NCI-H2171 treated with DMSO at 0.1 percent for 48 hours (cell line): Measurements from ENCODE around the gene MRPL36.
"Not testable (repeated sequence)": the region's sequence is repeated elsewhere in the genome, so short reads cannot be mapped to it uniquely, and the experiment has no call there.

Experiments
- DNase-seq: peaks from one replicate; lab custom pipeline; 2025; lab: John Stamatoyannopoulos, UW

The MRPL36 gene

GRCh38 chr5:1815071-1815786, 15.6 kb upstream of the MRPL36 start:
- no peak for DNase-seq

GRCh38 chr5:1814183-1815020, 14.8 kb upstream of the MRPL36 start:
- no peak for DNase-seq

DNA sequence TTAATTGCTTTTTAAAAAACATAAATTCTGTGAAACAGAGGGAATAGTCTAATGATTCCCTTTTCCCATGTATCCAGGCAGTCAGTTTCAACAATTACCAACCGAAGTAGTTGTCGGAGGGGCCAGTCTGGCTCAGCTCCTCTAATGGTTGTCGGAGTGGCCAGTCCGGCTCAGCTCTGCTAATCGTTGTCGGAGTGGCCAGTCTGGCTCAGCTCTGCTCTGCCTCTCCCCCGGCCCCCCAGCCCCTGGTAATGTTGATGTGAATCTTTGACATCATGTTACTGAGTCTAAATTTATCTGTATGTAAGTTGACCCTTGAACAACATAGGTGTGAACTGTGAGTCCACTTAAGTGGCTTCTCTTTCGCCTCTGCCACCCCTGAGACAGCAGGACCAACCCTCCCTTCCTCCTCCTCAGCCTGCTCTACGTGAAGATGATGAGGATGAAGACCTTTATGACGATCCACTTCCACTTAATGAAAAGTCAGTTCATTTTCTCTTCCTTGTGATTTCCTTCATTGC, 11.0 kb upstream of the MRPL36 start:
- no peak for DNase-seq

- DNase-seq = no peak
Measured at GRCh38 chr5:1809416-1810035, 9.9 kb upstream of the MRPL36 start.

DNA sequence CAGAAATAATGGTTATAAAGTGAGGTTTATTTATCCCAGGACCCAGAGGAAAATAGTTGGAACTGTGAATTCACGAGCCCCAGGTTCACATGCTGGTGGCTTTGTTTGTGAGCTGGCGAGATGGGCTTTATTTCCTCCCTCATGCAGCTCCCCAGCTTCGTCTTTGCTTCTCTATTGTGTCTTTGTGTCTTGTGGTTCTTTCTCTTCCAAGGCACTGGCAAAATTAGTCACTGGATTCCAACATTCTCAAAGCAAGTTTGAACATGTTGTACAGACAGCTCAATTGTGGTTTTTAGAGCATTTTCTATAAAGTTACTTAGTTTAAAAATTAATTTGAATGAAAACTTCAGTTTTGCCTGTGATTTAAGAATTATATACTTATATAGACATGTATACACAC, 8.8 kb upstream of the MRPL36 start:
- DNase-seq = no peak

- DNase-seq = no peak
Measured at GRCh38 chr5:1807451-1808185, 8.0 kb upstream of the MRPL36 start.

DNA sequence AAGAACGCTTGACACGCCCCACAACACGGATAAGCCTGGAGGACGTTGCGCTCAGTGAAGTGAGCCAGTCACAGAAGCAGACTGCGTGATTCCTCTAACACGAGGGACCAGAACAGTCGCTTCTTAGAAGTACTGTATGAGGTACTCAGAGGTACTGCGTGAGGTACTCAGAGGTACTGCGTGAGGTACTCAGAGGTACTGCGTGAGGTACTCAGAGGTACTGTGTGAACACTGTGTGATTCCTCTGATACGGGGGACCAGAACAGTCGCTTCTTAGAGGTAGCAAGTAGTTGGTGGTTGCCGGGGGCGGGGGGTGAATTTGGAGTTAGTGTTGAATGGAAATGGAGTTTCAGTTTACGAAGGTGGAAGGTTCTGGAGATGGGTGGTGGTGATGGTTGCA, 7.3 kb upstream of the MRPL36 start:
- DNase-seq = no peak

DNA sequence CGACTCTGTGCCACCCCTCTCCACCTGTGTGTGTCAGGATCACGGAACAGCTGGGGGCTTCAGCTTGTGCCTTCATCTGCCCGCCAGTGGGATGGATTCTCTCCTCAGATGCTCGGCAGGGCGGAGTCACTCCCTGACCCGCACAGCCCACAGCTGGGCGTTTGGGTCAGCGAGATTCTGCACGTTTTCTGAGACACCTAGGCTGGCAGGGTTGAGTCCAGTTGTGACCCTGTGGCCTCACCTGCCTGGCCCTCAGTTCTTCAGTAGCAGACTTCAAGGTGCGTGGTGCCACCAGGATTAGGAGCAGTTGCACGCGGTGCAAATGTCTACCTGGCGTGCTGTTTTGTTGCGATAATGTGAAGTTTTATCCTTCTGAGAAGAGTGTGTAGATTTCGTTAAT, 6.6 kb upstream of the MRPL36 start:
- no peak for DNase-seq

GRCh38 chr5:1805736-1806135, 6.1 kb upstream of the MRPL36 start:
- DNase-seq = no peak

DNA sequence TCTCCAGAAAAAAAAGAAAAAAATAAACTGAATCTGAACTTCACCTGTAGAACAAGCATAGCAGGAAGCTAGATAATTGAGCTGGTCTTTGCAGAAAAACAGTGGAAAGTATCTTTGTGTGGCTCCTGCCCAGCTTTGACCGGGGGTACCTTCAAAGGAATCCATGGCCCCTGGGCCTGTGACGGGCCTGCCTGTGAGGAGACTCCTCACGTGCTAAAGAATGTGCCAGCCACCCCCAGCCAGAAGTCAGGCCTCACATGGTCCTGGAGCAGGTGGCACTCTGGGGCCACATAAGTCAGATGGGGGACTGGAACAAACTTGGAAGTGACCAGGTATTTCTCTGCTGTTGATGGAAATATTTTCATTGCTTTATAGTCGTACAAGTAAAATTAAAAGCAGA, 5.7 kb upstream of the MRPL36 start:
- DNase-seq = no peak

- no peak for DNase-seq
Measured at GRCh38 chr5:1804001-1804690, 4.5 kb upstream of the MRPL36 start.

- DNase-seq = no peak
Measured at GRCh38 chr5:1803192-1803591, 3.6 kb upstream of the MRPL36 start.

DNA sequence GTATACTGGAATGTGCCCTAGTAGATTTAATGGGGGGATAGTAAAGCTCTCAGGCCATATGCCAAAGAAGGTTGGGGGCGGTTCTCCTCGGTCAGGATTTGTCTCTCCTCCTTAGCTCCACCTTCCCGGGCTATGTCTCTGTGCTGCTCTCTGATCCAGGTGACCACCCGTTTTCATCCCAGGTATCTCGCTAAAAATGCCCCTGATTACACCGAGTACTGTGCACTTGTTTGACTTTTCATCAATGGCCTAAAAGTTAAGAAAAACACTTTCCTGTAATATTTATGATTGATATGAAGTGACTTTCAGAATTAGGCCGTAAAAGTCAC, 2.3 kb upstream of the MRPL36 start:
- DNase-seq = peak; percentile 47

DNA sequence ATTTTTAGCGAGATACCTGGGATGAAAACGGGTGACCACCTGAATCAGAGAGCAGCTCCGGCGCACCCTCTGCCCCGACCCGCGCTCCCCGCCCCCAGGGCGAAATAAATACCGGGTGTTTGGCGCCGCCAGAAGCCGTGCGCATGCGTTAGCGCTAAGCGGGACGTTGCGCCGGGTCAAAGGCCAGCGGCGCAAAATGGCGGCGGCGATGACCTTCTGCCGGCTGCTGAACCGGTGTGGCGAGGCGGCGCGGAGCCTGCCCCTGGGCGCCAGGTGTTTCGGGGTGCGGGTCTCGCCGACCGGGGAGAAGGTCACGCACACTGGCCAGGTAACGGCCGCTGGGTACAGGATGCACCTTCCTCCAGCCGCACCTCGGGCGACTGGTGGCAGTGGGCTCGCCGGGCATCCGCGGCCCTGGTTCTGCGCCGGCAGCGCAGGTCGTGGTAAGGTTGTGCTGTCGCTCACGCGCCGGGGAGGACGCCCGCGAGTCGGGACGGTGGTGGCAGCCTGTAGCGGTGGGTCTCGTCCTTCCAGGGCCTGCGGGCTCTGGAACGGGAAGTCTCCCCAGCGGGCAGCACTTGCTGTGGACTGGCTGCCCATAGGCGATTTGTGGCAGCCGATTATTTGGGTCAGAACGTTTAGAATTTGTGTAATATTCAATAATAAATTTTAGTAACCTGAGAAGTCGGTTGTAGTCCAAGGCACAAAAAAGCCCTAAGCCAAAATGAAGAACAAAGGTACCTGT, 1.8 kb upstream of the MRPL36 start, which contains the start of gene NDUFS6:
TSS of gene NDUFS6 (plus strand) at position 186 of the 745 bp plus-strand sequence. CDS start at position 197, 11 bp downstream.
- peak; percentile 79 for DNase-seq

GRCh38 chr5:1800472-1801221, 1.0 kb upstream of the MRPL36 start:
- DNase-seq = peak; percentile 79

GRCh38 chr5:1799110-1799601, 481 bp downstream of the MRPL36 start:
- peak; percentile 12 for DNase-seq

DNA sequence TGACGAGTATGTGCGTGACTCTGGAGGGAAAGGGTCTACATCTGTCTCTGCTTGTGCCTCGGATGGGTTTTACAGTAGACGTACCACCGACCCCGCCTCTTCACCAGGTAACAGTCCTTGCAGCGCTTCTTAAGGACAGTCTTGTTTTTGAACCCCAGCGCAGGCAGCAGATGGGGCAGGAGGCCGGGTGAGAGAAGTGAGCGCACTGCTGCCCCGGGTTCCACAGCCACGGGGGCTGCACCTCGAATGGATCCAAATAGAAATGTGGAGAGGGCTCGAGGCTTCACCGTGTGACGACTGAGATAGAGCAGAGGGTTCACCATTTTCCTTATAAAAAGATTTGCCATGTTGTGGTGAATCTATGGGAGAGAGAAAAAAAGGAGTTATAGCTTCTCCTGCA, 1.0 kb downstream of the MRPL36 start:
- DNase-seq = not testable (repeated sequence)

- DNase-seq = no peak
Measured at GRCh38 chr5:1797855-1798254, 1.8 kb downstream of the MRPL36 start.

- no peak for DNase-seq
Measured at GRCh38 chr5:1797103-1797800, 2.4 kb downstream of the MRPL36 start.
